Peyer's patch (tissue), 4 donors: ENCODE measurements around the gene PIK3IP1.

Experiments
- CTCF ChIP-seq, 6 experiments: fragments of 450-650 bp in 4 of 6; fragments of 200-600 bp in 2 of 6; sonication (generic) in 1 of 6; IDR thresholded peaks; one replicate each; pipeline ENCODE4 v1.5.1; 2017 to 2019; ENCODE audit warnings: antibody characterized with exemption in 6 of 6, mild to moderate bottlenecking in 3 of 6, moderate library complexity in 1 of 6
- POLR2A ChIP-seq, 2 donors: fragments of 450-650 bp; IDR thresholded peaks; one replicate each; pipeline ENCODE4 v1.5.1; 2017; ENCODE audit warnings: antibody characterized with exemption in 2 of 2, mild to moderate bottlenecking in 2 of 2, moderate library complexity in 2 of 2

- no peak for TF ChIP-seq CTCF (IDR thresholded peaks at IDR 0.05)
- TF ChIP-seq POLR2A (IDR thresholded peaks at IDR 0.05), result no peak
Measured at GRCh38 chr22:31305194-31305593, 12.9 kb upstream of the PIK3IP1 start.
